ENCODE data around the gene SLC34A1.

DNA sequence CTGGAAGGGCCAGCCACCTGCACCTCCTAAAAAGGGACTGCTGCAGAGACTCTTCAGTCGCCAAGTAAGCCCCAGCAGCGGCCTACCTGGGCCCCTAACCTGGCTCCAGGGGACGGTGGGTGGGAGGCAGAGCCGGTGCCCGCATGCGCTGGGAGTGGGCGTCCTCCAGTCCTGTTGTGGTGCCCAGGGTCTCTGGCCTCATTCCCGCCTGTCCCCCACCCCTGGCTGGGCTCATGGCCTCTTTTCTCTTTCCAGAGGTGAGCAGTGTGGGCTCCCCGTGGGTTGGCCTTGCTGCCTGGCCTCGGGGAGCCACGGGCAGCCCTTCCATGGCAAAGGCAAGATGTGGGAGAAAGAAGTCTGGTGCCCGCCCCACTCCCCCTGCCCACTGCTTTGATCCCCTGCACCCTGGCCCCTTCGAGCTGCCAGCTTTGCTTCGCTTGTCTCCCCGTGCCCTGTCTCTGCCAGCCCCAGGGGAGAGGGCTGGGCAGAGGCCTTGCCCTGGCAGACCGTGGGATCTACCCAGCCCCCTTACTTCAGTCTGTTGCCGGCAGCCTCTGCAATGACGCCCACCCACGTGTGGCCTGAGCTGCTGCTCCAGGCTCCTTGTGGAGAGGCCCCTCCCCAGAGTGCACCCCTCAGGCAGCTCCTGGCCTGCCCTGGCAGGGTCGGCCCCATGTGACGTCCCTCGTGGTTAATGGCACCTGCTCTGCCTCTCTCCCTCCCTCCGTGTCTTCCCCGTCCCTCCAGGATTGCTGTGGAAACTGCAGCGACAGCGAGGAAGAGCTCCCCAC, 57.0 kb downstream of the SLC34A1 start:
- TF ChIP-seq, protein P1, sequence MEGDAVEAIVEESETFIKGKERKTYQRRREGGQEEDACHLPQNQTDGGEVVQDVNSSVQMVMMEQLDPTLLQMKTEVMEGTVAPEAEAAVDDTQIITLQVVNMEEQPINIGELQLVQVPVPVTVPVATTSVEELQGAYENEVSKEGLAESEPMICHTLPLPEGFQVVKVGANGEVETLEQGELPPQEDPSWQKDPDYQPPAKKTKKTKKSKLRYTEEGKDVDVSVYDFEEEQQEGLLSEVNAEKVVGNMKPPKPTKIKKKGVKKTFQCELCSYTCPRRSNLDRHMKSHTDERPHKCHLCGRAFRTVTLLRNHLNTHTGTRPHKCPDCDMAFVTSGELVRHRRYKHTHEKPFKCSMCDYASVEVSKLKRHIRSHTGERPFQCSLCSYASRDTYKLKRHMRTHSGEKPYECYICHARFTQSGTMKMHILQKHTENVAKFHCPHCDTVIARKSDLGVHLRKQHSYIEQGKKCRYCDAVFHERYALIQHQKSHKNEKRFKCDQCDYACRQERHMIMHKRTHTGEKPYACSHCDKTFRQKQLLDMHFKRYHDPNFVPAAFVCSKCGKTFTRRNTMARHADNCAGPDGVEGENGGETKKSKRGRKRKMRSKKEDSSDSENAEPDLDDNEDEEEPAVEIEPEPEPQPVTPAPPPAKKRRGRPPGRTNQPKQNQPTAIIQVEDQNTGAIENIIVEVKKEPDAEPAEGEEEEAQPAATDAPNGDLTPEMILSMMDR (IDR thresholded peaks at IDR 0.05), result no peak
- no peak for TF ChIP-seq POLR2A (IDR thresholded peaks at IDR 0.05)

Measured in stomach (tissue), 4 donors.